DND-41 (cell line): Measurements from ENCODE around the gene ITIH3.

Experiments used
- CTCF ChIP-seq: IDR thresholded peaks from 2 replicates; pipeline ENCODE4 v1.5.1; 2012; ENCODE audit warnings: borderline replicate concordance, low read length, moderate library complexity, mild to moderate bottlenecking; ENCODE audit not compliant: poor library complexity, severe bottlenecking; ENCODE audit errors: extremely low read depth
- EZH2 ChIP-seq: IDR thresholded peaks from 3 replicates; pipeline ENCODE4 v1.6.1; 2012; ENCODE audit warnings: borderline replicate concordance, low read depth, mild to moderate bottlenecking, moderate library complexity, low read length, inconsistent platforms; ENCODE audit not compliant: severe bottlenecking

- TF ChIP-seq EZH2 (no peak), CTCF (no peak)
Observed at GRCh38 chr3:52779837-52780585, 14.6 kb upstream of the ITIH3 start.
